HepG2 (cell line): ENCODE measurements around the gene CSTF3. TPM values are rescaled to one million over a fixed set of nuclear protein-coding genes. Genes with fewer than 3 reads are reported as not detected.

Experiments
- ATAC-seq: fragments of 200-7000 bp; cut with Tn5 transposase; 3 replicates; pipeline ENCODE4 v1.9.1; 2020; ENCODE audit warnings: mild to moderate bottlenecking, moderate library complexity
- BruUV-seq: library from RNA; stranded (reverse); fragments of 400-500 nt; replicated peaks from 2 replicates; lab custom pipeline; 2021; lab: Mats Ljungman, UMichigan
- CTCF ChIA-PET: fragments of 300-600 bp; formaldehyde crosslinking; extraction: SDS; loops from one replicate; lab custom pipeline; 2021; ENCODE audit warnings: low total read pairs, inconsistent platforms, low intra/inter-chr PET ratio; lab: Yijun Ruan, JAX
- POLR2A ChIA-PET: fragments of 350-600 bp; sonication (Branson Sonifier 250); formaldehyde crosslinking; loops from one replicate; lab custom pipeline; 2020; ENCODE audit warnings: antibody characterized with exemption, inconsistent platforms; lab: Yijun Ruan, JAX
- DNase-seq: peaks from one replicate; pipeline ENCODE4 v3.0.0-alpha.2; 2015; ENCODE audit warnings: low spot score
- FAIRE-seq: peaks from 3 replicates; lab custom pipeline; 2011; peaks lifted over from hg19 to GRCh38; lab: Jason Lieb, UNC
- H2AFZ ChIP-seq: one replicate; pipeline ENCODE4 v1.6.1; 2011; ENCODE audit warnings: low read length, inconsistent platforms
- H3K27ac ChIP-seq: fragments of 300-600 bp; 3 replicates; pipeline ENCODE4 v1.8.0; 2011; ENCODE audit warnings: mixed run types, mild to moderate bottlenecking, mixed read lengths, low read length, inconsistent platforms; ENCODE audit not compliant: insufficient read depth; ENCODE audit errors: extremely low read length
- H3K27me3 ChIP-seq, 2 experiments: fragments of 200-600 bp in 1 of 2; 2 replicates in 1 of 2; 3 replicates in 1 of 2; pipeline versions ENCODE4 v1.6.0 to v1.8.0; 2011; ENCODE audit warnings: low read length in 2 of 2, mild to moderate bottlenecking in 2 of 2, moderate library complexity in 2 of 2, inconsistent platforms in 1 of 2; ENCODE audit not compliant: insufficient read depth in 2 of 2, control insufficient read depth in 1 of 2
- H3K36me3 ChIP-seq, 2 experiments: fragments of 200-600 bp in 1 of 2; replicated peaks in 1 of 2; 2 replicates in 1 of 2; 3 replicates in 1 of 2; pipeline versions ENCODE4 v1.5.1 to v1.8.0; 2011; ENCODE audit warnings: low read length in 2 of 2, inconsistent platforms in 1 of 2; ENCODE audit not compliant: insufficient read depth in 2 of 2, control insufficient read depth in 1 of 2
- H3K4me1 ChIP-seq: 2 replicates; pipeline ENCODE4 v1.5.1; 2012; ENCODE audit warnings: low read length, inconsistent platforms; ENCODE audit not compliant: insufficient read depth
- H3K4me2 ChIP-seq: 2 replicates; pipeline ENCODE4 v1.6.0; 2011; ENCODE audit warnings: low read depth, low read length, inconsistent platforms
- H3K4me3 ChIP-seq, 3 experiments: fragments of 200-600 bp in 1 of 3; sonication (generic), shearing (Covaris generic) in 1 of 3; replicated peaks in 1 of 3; 2 replicates each; pipeline ENCODE4 v1.5.1; 2011 to 2016; ENCODE audit warnings: low read length in 3 of 3, inconsistent platforms in 2 of 3, low read depth in 2 of 3, mild to moderate bottlenecking in 2 of 3, control low read depth in 1 of 3, mixed read lengths in 1 of 3; ENCODE audit not compliant: insufficient read depth in 1 of 3
- H3K79me2 ChIP-seq: one replicate; pipeline ENCODE4 v1.6.1; 2011; ENCODE audit warnings: low read length, inconsistent platforms; ENCODE audit not compliant: insufficient read depth
- H3K9ac ChIP-seq: 2 replicates; pipeline ENCODE4 v1.6.0; 2011; ENCODE audit warnings: mild to moderate bottlenecking, low read depth, low read length, inconsistent platforms; ENCODE audit not compliant: insufficient read depth
- H3K9me3 ChIP-seq: 2 replicates; pipeline ENCODE4 v1.5.1; 2012; ENCODE audit warnings: mild to moderate bottlenecking, low read length
- H4K20me1 ChIP-seq: 2 replicates; pipeline ENCODE4 v1.6.0; 2011; ENCODE audit warnings: inconsistent platforms, mild to moderate bottlenecking, low read length, moderate library complexity; ENCODE audit not compliant: insufficient read depth
- BORCS8-MEF2B ChIP-seq: sonication (generic); formaldehyde crosslinking; IDR thresholded peaks from 2 replicates; pipeline ENCODE4 v1.8.0; 2022; ENCODE audit warnings: mild to moderate bottlenecking, missing genetic modification reagents
- KLF16 ChIP-seq, 2 experiments: sonication (generic) in 1 of 2; formaldehyde crosslinking in 1 of 2; IDR thresholded peaks; 2 replicates each; pipeline versions ENCODE4 v1.6.1 to v1.8.0; 2016 to 2023; ENCODE audit warnings: missing genetic modification reagents in 2 of 2, missing compliant biosample characterization in 1 of 2
- MIER3 ChIP-seq: IDR thresholded peaks from 2 replicates; pipeline ENCODE4 v1.6.1; 2016; ENCODE audit warnings: missing compliant biosample characterization, borderline replicate concordance
- ZBTB7A ChIP-seq: sonication (generic); formaldehyde crosslinking; IDR thresholded peaks from 2 replicates; pipeline ENCODE4 v1.8.0; 2022; ENCODE audit warnings: mild to moderate bottlenecking, missing genetic modification reagents
- WGBS: methylation state at CpG from one replicate; pipeline ENCODE4 v1.1.6; 2017; ENCODE audit warnings: low lambda C conversion rate; 5-methylcytosine and 5-hydroxymethylcytosine counted together
- in situ Hi-C: cut with HindIII; loops from 2 replicates; pipeline ENCODE4 v1.10.0; 2017; ENCODE audit warnings: low pct_unique_long_range_greater_than_20kb; ENCODE audit not compliant: extremely low pct_ligation_motif_present
- intact Hi-C: fragments of 100-400 bp; cut with micrococcal nuclease; formaldehyde crosslinking; loops from one replicate; pipeline ENCODE4 v1.10.0; 2022; ENCODE audit not compliant: unreplicated experiment
- polyA plus RNA-seq, 8 experiments: library from polyadenylated mRNA; depleted of rRNA in 3 of 8; stranded (reverse) in 7 of 8; unstranded in 1 of 8; fragments of >200 nt; fragmentation: Illumina TruSeq in 4 of 8; extraction: Trizol in 4 of 8; gene quantifications; 2 replicates each; pipeline versions ENCODE4 v1.2.1 to v1.2.3, GENCODE V29; 2011 to 2016; ENCODE audit warnings: low read depth in 4 of 8, missing spikeins in 1 of 8, mixed read lengths in 1 of 8; ENCODE audit not compliant: insufficient read depth in 1 of 8
- total RNA-seq, 5 experiments: library from RNA; depleted of rRNA; stranded (reverse); fragments of >200 nt; fragmentation: Illumina TruSeq; extraction: Trizol; gene quantifications; 2 replicates each; pipeline ENCODE4 v1.2.3, GENCODE V29; 2016; ENCODE audit warnings: low read depth in 1 of 5
- TF ChIP-seq, protein P1 (sequence below): sonication (generic); formaldehyde crosslinking; IDR thresholded peaks from 2 replicates; pipeline ENCODE4 v1.8.1; 2022; ENCODE audit warnings: low read depth, mild to moderate bottlenecking, missing genetic modification reagents
- TF ChIP-seq, protein P2 (sequence below): sonication (generic); formaldehyde crosslinking; IDR thresholded peaks from 2 replicates; pipeline ENCODE4 v1.4.0; 2020; ENCODE audit warnings: mild to moderate bottlenecking, low read depth, missing genetic modification reagents
- TF ChIP-seq, protein P3 (sequence below): sonication (generic); formaldehyde crosslinking; IDR thresholded peaks from 2 replicates; pipeline ENCODE4 v1.4.0; 2020; ENCODE audit warnings: missing genetic modification reagents
- TF ChIP-seq, protein P4 (sequence below): sonication (generic); formaldehyde crosslinking; IDR thresholded peaks from 2 replicates; pipeline ENCODE4 v1.5.1; 2020; ENCODE audit warnings: mild to moderate bottlenecking, missing genetic modification reagents, borderline replicate concordance

CSTF3 gene
- total and polyA plus RNA-seq, 2 of the 13 experiments (the other 11 are each of a cell fraction or from before 2014, with no cell fraction given) = 21.5 to 43.6 TPM

DNA sequence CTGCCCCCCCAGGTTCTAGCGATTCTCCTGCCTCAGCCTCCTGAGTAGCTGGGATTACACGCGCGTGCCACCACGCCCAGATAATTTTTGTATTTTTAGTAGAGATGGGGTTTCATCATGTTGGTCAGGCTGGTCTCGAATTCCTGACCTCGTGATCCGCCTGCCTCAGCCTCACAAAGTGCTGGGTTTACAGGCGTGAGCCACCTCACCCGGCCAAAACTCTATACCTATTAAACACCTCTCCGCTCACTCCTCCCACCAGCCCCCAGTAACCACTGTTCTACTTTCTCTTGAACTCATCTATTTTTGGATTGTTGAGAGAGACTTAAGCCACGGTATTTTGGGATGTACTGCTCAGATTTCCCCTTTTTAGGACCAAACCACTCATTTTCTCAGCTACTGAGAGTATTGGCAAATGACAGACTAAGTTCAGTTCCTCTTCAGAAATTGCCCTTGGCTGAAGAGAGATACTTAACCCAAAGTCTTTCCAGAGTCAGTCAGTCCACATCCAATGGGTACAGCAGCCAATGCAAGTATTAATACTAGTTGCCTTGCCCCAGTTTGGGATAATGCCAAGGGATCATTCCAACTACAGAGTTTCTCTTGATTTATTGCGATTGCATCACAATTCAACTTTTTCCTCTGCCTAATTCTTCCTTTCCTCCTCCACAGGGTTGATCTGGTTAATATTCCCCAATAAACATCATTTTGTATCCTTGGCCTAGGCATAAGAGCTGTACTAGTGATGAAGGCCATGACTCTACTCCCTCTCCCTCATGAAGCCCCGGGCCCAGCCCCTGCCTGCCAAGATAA is 36.8 kb upstream of the CSTF3 start:
- Histone ChIP-seq H2AFZ (no peak overlapping the region), H3K27me3 (no peaks in the 10 kb centered on the region), H3K27ac (no peak overlapping the region), H3K9ac (no peak overlapping the region), H4K20me1 (no peaks in the 10 kb centered on the region), H3K79me2 (no peaks in the 10 kb centered on the region), H3K9me3 (no peaks in the 10 kb centered on the region), H3K4me1 (no peaks in the 10 kb centered on the region), H3K4me3 (no peak overlapping the region), H3K36me3 (no peaks in the 10 kb centered on the region), H3K4me2 (no peak overlapping the region)
- no TSS peak for BruUV-seq
- in situ Hi-C loops (no loop called here), intact Hi-C loops (no loop called here)
- 62% methylated on average over 14 of the region's 14 CpGs for WGBS
- ChIA-PET CTCF (no interaction called here), POLR2A (no interaction called here)
- DNase-seq (no peak), FAIRE-seq (no peak), ATAC-seq (no peak)
- no peak for TF ChIP-seq ZBTB7A (CRISPR knock-in tag)
- TF ChIP-seq BORCS8-MEF2B = no peak
- TF ChIP-seq MIER3 = no peak
- TF ChIP-seq, protein P1, sequence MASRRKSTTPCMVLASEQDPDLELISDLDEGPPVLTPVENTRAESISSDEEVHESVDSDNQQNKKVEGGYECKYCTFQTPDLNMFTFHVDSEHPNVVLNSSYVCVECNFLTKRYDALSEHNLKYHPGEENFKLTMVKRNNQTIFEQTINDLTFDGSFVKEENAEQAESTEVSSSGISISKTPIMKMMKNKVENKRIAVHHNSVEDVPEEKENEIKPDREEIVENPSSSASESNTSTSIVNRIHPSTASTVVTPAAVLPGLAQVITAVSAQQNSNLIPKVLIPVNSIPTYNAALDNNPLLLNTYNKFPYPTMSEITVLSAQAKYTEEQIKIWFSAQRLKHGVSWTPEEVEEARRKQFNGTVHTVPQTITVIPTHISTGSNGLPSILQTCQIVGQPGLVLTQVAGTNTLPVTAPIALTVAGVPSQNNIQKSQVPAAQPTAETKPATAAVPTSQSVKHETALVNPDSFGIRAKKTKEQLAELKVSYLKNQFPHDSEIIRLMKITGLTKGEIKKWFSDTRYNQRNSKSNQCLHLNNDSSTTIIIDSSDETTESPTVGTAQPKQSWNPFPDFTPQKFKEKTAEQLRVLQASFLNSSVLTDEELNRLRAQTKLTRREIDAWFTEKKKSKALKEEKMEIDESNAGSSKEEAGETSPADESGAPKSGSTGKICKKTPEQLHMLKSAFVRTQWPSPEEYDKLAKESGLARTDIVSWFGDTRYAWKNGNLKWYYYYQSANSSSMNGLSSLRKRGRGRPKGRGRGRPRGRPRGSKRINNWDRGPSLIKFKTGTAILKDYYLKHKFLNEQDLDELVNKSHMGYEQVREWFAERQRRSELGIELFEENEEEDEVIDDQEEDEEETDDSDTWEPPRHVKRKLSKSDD (CRISPR knock-in tag) = no peak
- TF ChIP-seq KLF16 (CRISPR knock-in tag; IDR thresholded peaks at IDR 0.05) = no peak
- TF ChIP-seq, protein P2, sequence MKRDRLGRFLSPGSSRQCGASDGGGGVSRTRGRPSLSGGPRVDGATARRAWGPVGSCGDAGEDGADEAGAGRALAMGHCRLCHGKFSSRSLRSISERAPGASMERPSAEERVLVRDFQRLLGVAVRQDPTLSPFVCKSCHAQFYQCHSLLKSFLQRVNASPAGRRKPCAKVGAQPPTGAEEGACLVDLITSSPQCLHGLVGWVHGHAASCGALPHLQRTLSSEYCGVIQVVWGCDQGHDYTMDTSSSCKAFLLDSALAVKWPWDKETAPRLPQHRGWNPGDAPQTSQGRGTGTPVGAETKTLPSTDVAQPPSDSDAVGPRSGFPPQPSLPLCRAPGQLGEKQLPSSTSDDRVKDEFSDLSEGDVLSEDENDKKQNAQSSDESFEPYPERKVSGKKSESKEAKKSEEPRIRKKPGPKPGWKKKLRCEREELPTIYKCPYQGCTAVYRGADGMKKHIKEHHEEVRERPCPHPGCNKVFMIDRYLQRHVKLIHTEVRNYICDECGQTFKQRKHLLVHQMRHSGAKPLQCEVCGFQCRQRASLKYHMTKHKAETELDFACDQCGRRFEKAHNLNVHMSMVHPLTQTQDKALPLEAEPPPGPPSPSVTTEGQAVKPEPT = no peak
- TF ChIP-seq, protein P3, sequence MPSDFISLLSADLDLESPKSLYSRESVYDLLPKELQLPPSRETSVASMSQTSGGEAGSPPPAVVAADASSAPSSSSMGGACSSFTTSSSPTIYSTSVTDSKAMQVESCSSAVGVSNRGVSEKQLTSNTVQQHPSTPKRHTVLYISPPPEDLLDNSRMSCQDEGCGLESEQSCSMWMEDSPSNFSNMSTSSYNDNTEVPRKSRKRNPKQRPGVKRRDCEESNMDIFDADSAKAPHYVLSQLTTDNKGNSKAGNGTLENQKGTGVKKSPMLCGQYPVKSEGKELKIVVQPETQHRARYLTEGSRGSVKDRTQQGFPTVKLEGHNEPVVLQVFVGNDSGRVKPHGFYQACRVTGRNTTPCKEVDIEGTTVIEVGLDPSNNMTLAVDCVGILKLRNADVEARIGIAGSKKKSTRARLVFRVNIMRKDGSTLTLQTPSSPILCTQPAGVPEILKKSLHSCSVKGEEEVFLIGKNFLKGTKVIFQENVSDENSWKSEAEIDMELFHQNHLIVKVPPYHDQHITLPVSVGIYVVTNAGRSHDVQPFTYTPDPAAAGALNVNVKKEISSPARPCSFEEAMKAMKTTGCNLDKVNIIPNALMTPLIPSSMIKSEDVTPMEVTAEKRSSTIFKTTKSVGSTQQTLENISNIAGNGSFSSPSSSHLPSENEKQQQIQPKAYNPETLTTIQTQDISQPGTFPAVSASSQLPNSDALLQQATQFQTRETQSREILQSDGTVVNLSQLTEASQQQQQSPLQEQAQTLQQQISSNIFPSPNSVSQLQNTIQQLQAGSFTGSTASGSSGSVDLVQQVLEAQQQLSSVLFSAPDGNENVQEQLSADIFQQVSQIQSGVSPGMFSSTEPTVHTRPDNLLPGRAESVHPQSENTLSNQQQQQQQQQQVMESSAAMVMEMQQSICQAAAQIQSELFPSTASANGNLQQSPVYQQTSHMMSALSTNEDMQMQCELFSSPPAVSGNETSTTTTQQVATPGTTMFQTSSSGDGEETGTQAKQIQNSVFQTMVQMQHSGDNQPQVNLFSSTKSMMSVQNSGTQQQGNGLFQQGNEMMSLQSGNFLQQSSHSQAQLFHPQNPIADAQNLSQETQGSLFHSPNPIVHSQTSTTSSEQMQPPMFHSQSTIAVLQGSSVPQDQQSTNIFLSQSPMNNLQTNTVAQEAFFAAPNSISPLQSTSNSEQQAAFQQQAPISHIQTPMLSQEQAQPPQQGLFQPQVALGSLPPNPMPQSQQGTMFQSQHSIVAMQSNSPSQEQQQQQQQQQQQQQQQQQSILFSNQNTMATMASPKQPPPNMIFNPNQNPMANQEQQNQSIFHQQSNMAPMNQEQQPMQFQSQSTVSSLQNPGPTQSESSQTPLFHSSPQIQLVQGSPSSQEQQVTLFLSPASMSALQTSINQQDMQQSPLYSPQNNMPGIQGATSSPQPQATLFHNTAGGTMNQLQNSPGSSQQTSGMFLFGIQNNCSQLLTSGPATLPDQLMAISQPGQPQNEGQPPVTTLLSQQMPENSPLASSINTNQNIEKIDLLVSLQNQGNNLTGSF (CRISPR knock-in tag) = no peak
- TF ChIP-seq, protein P4, sequence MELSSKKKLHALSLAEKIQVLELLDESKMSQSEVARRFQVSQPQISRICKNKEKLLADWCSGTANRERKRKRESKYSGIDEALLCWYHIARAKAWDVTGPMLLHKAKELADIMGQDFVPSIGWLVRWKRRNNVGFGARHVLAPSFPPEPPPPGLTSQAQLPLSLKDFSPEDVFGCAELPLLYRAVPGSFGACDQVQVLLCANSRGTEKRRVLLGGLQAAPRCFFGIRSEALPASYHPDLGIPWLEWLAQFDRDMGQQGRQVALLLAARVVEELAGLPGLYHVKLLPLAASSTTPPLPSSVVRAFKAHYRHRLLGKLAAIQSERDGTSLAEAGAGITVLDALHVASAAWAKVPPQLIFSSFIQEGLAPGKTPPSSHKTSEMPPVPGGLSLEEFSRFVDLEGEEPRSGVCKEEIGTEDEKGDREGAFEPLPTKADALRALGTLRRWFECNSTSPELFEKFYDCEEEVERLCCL = no peak
